H1 (cell line): Measurements from ENCODE around the gene DLG1. TPM values are rescaled to one million over a fixed set of nuclear protein-coding genes. Genes with fewer than 3 reads are reported as not detected.

Source experiments
- CTCF ChIA-PET: fragments of 300-600 bp; sonication (Branson Sonifier 250); formaldehyde crosslinking; loops from one replicate; lab custom pipeline; 2021; ENCODE audit not compliant: partially characterized antibody; lab: Charles Lee
- POLR2A ChIA-PET: fragments of 300-600 bp; sonication (Branson Sonifier 250); formaldehyde crosslinking; loops from one replicate; lab custom pipeline; 2021; ENCODE audit warnings: inconsistent platforms; ENCODE audit not compliant: partially characterized antibody; lab: Charles Lee
- DNase-seq, 2 experiments: peaks; one replicate each; pipeline versions ENCODE4 v3.0.0 to v3.0.0-alpha.2; 2010 to 2022; ENCODE audit warnings: low spot score in 2 of 2, low read depth in 1 of 2, mixed read lengths in 1 of 2
- FAIRE-seq: peaks from 2 replicates; lab custom pipeline; 2011; peaks lifted over from hg19 to GRCh38; lab: Jason Lieb, UNC
- H2AFZ ChIP-seq: 2 replicates; pipeline ENCODE4 v1.8.1; 2012; ENCODE audit warnings: low read length, inconsistent platforms
- H2AK5ac ChIP-seq: 2 replicates; pipeline ENCODE4 v1.6.1; 2013; ENCODE audit warnings: low read depth, low read length
- H2BK120ac ChIP-seq: replicated peaks from 2 replicates; pipeline ENCODE3; 2013; ENCODE audit warnings: low read depth, low read length, inconsistent platforms
- H2BK12ac ChIP-seq: 2 replicates; pipeline ENCODE4 v1.6.1; 2013; ENCODE audit warnings: low read depth, low read length
- H2BK15ac ChIP-seq: 2 replicates; pipeline ENCODE4 v1.6.1; 2013; ENCODE audit warnings: low read length
- H2BK20ac ChIP-seq: 2 replicates; pipeline ENCODE4 v1.6.1; 2013; ENCODE audit warnings: low read length
- H2BK5ac ChIP-seq: 2 replicates; pipeline ENCODE4 v1.6.1; 2013; ENCODE audit warnings: low read depth, low read length
- H3K14ac ChIP-seq: 2 replicates; pipeline ENCODE4 v1.6.1; 2013; ENCODE audit warnings: inconsistent platforms; ENCODE audit not compliant: insufficient read length
- H3K18ac ChIP-seq: 2 replicates; pipeline ENCODE4 v1.6.1; 2013; ENCODE audit warnings: low read length; ENCODE audit errors: extremely low read depth
- H3K23ac ChIP-seq: 2 replicates; pipeline ENCODE4 v1.6.1; 2013; ENCODE audit warnings: inconsistent platforms; ENCODE audit not compliant: insufficient read length
- H3K23me2 ChIP-seq: 2 replicates; pipeline ENCODE4 v1.6.1; 2013; ENCODE audit warnings: low read depth, low read length
- H3K27ac ChIP-seq: 2 replicates; pipeline ENCODE4 v1.6.1; 2011; ENCODE audit warnings: low read depth, low read length, inconsistent platforms
- H3K27me3 ChIP-seq, 4 experiments: replicated peaks in 1 of 4; 1 replicate in 1 of 4; 2 replicates in 3 of 4; pipeline versions ENCODE4 v1.6.1 to v1.8.1; 2011 to 2013; ENCODE audit warnings: low read length in 3 of 4, mild to moderate bottlenecking in 3 of 4, inconsistent platforms in 2 of 4, mixed read lengths in 2 of 4, moderate library complexity in 1 of 4; ENCODE audit not compliant: control insufficient read depth in 3 of 4, insufficient read depth in 3 of 4; ENCODE audit errors: extremely low read depth in 1 of 4
- H3K36me3 ChIP-seq, 4 experiments: 2 replicates each; pipeline versions ENCODE4 v1.6.1 to v1.8.1; 2011 to 2013; ENCODE audit warnings: mild to moderate bottlenecking in 4 of 4, low read length in 3 of 4, moderate library complexity in 2 of 4, control low read depth in 1 of 4, inconsistent platforms in 1 of 4; ENCODE audit not compliant: insufficient read depth in 4 of 4, control insufficient read depth in 2 of 4
- H3K4ac ChIP-seq: replicated peaks from 2 replicates; pipeline ENCODE3; 2013; ENCODE audit warnings: low read length, low read depth, mixed read lengths, inconsistent platforms; ENCODE audit not compliant: insufficient read length
- H3K4me1 ChIP-seq, 4 experiments: replicated peaks in 1 of 4; 1 replicate in 1 of 4; 2 replicates in 3 of 4; pipeline versions ENCODE4 v1.6.1 to v1.8.1; 2011 to 2013; ENCODE audit warnings: low read length in 3 of 4, inconsistent platforms in 2 of 4, mixed read lengths in 1 of 4; ENCODE audit not compliant: insufficient read depth in 4 of 4, control insufficient read depth in 3 of 4
- H3K4me2 ChIP-seq, 2 experiments: 2 replicates each; pipeline versions ENCODE4 v1.6.1 to v1.8.1; 2011 to 2013; ENCODE audit warnings: low read depth in 2 of 2, low read length in 2 of 2, control low read depth in 1 of 2, inconsistent platforms in 1 of 2, mild to moderate bottlenecking in 1 of 2; ENCODE audit not compliant: insufficient read depth in 1 of 2
- H3K4me3 ChIP-seq, 4 experiments: fragments of 200-600, 300-600 bp in 1 of 4; sonication (generic), shearing (Covaris generic), sonication (Bioruptor Twin) in 1 of 4; 2 replicates each; pipeline versions ENCODE4 v1.5.1 to v1.8.1; 2011 to 2016; ENCODE audit warnings: low read length in 4 of 4, low read depth in 3 of 4, control low read depth in 2 of 4, inconsistent platforms in 2 of 4, mild to moderate bottlenecking in 2 of 4, mixed read lengths in 1 of 4, moderate library complexity in 1 of 4; ENCODE audit not compliant: insufficient read depth in 2 of 4; ENCODE audit errors: extremely low read depth in 1 of 4
- H3K56ac ChIP-seq: replicated peaks from 2 replicates; pipeline ENCODE3; 2013; ENCODE audit warnings: low read depth, mild to moderate bottlenecking, mixed read lengths, low read length, inconsistent platforms; ENCODE audit not compliant: insufficient read length
- H3K79me1 ChIP-seq: 2 replicates; pipeline ENCODE4 v1.6.1; 2013; ENCODE audit warnings: low read depth, low read length, control low read depth
- H3K79me2 ChIP-seq, 2 experiments: 2 replicates each; pipeline versions ENCODE4 v1.6.1 to v1.8.1; 2012 to 2013; ENCODE audit warnings: low read length in 2 of 2, mild to moderate bottlenecking in 2 of 2, inconsistent platforms in 1 of 2; ENCODE audit not compliant: insufficient read depth in 2 of 2, control insufficient read depth in 1 of 2
- H3K9ac ChIP-seq, 4 experiments: replicated peaks in 1 of 4; 1 replicate in 1 of 4; 2 replicates in 3 of 4; pipeline versions ENCODE4 v1.6.1 to v1.8.1; 2011 to 2013; ENCODE audit warnings: low read depth in 3 of 4, low read length in 3 of 4, control low read depth in 2 of 4, mild to moderate bottlenecking in 2 of 4, moderate library complexity in 2 of 4, inconsistent platforms in 1 of 4; ENCODE audit errors: extremely low read depth in 1 of 4
- H3K9me3 ChIP-seq, 2 experiments: 2 replicates each; pipeline versions ENCODE4 v1.6.1 to v1.8.1; 2012 to 2013; ENCODE audit warnings: mild to moderate bottlenecking in 2 of 2, moderate library complexity in 2 of 2, control low read depth in 1 of 2, inconsistent platforms in 1 of 2, low read depth in 1 of 2, low read length in 1 of 2, mixed read lengths in 1 of 2; ENCODE audit not compliant: insufficient read depth in 2 of 2
- H4K20me1 ChIP-seq, 2 experiments: replicated peaks in 1 of 2; 2 replicates each; pipeline versions ENCODE3 to v1.8.1; 2011 to 2013; ENCODE audit warnings: inconsistent platforms in 2 of 2, low read length in 2 of 2, mild to moderate bottlenecking in 1 of 2; ENCODE audit not compliant: insufficient read depth in 2 of 2, control insufficient read depth in 1 of 2
- H4K5ac ChIP-seq: 2 replicates; pipeline ENCODE4 v1.6.1; 2013; ENCODE audit warnings: low read length, low read depth, mixed read lengths, inconsistent platforms; ENCODE audit not compliant: insufficient read length
- H4K8ac ChIP-seq: 2 replicates; pipeline ENCODE4 v1.8.0; 2013; ENCODE audit warnings: mild to moderate bottlenecking, moderate library complexity, low read length, inconsistent platforms; ENCODE audit not compliant: insufficient read depth; ENCODE audit errors: extremely low read depth
- H4K91ac ChIP-seq: replicated peaks from 2 replicates; pipeline ENCODE3; 2013; ENCODE audit warnings: low read length, mixed read lengths, inconsistent platforms; ENCODE audit not compliant: insufficient read length
- CTBP2 ChIP-seq: IDR thresholded peaks from 2 replicates; pipeline ENCODE4 v1.7.0; 2011; ENCODE audit warnings: borderline replicate concordance, mild to moderate bottlenecking, moderate library complexity, mixed read lengths, low read length; ENCODE audit not compliant: insufficient read depth, insufficient read length
- E2F6 ChIP-seq: IDR thresholded peaks from 2 replicates; pipeline ENCODE4 v1.6.1; 2012; ENCODE audit warnings: inconsistent platforms
- MAFK ChIP-seq: IDR thresholded peaks from 2 replicates; pipeline ENCODE4 v1.6.1; 2012; ENCODE audit warnings: low read depth, mild to moderate bottlenecking, improper control_type of control experiment, low read length
- SAP30 ChIP-seq: fragments of 300-600 bp; sonication (generic); IDR thresholded peaks from 2 replicates; pipeline ENCODE4 v1.7.1; 2012; ENCODE audit warnings: low read length, moderate library complexity, mild to moderate bottlenecking, inconsistent platforms; ENCODE audit not compliant: insufficient read depth, insufficient replicate concordance
- TAF7 ChIP-seq: optimal IDR thresholded peaks from 2 replicates; pipeline ENCODE3; 2011; ENCODE audit warnings: low read depth, mild to moderate bottlenecking, inconsistent platforms, low read length, moderate library complexity, borderline replicate concordance
- WGBS, 2 experiments: shearing (Covaris generic) in 1 of 2; methylation state at CpG; one replicate each; pipeline versions ENCODE4 v1.1.6 to v1.1.7; 2013 to 2015; ENCODE audit warnings: low lambda C conversion rate in 2 of 2, mixed read lengths in 2 of 2, inconsistent platforms in 1 of 2, low coverage in 1 of 2, missing lambda C conversion rate in 1 of 2; ENCODE audit not compliant: insufficient replicate concordance in 2 of 2, insufficient coverage in 1 of 2, insufficient read length in 1 of 2; ENCODE audit errors: extremely low coverage in 1 of 2, missing lambda C conversion rate in 1 of 2; 5-methylcytosine and 5-hydroxymethylcytosine counted together
- polyA plus RNA-seq, 7 experiments: library from polyadenylated mRNA; depleted of rRNA in 3 of 7; stranded (reverse) in 5 of 7; unstranded in 2 of 7; fragments of >200 nt in 5 of 7; fragments of 200-250 nt in 2 of 7; gene quantifications; 1 replicate in 5 of 7; 2 replicates in 1 of 7; 4 replicates in 1 of 7; pipeline versions ENCODE4 v1.2.1 to v1.2.3, GENCODE V29; 2011 to 2013; ENCODE audit warnings: missing spikeins in 2 of 7, mixed read lengths in 2 of 7
- total RNA-seq: library from RNA; stranded (reverse); fragmentation: NEBNext Ultra II Directional; extraction: Animal tissue kit (Norgen Biotek cat#: 25700); gene quantifications from 2 replicates; pipeline ENCODE4 v1.2.1, GENCODE V29; 2021

Gene DLG1
- total and polyA plus RNA-seq, 2 of the 8 experiments (the other 6 are each of a cell fraction or from before 2014, with no cell fraction given): 13.4 to 78.8 TPM

- Histone ChIP-seq H3K4ac (no peak overlapping the region), H2BK12ac (no peak overlapping the region), H3K4me1 (peaks cover 0 to 2% (median 0%) of the 10 kb centered on the region in 4 experiments; a peak in 1 of 7 replicates), H2BK20ac (no peak overlapping the region), H2AFZ (no peak overlapping the region), H3K79me1 (peaks cover 6% of the 10 kb centered on the region; the same call in 1 of the 2 replicates), H2BK15ac (no peak overlapping the region), H3K9ac (no peak overlapping the region), H4K5ac (no peak overlapping the region), H4K20me1 (peaks cover 2 to 6% of the 10 kb centered on the region in 2 experiments), H3K18ac (no peak overlapping the region), H3K56ac (no peak overlapping the region), H2BK5ac (no peak overlapping the region), H2AK5ac (no peak overlapping the region), H3K4me3 (no peak overlapping the region), H3K9me3 (no peaks in the 10 kb centered on the region), H3K23ac (no peak overlapping the region), H3K23me2 (no peaks in the 10 kb centered on the region), H3K14ac (no peak overlapping the region), H2BK120ac (no peak overlapping the region), H3K79me2 (peaks cover 0 to 93% of the 10 kb centered on the region in 2 experiments; a peak in 2 of 4 replicates), H3K27me3 (no peaks in the 10 kb centered on the region), H4K91ac (no peak overlapping the region), H3K36me3 (no peaks in the 10 kb centered on the region), H3K4me2 (no peak overlapping the region), H4K8ac (no peak overlapping the region), H3K27ac (no peak overlapping the region)
- no peak for DNase-seq
- 84% methylated on average over 4 of the region's 4 CpGs; no CpG with 5 or more reads in 1 of the 2 experiments for WGBS, 2 experiments
- POLR2A ChIA-PET: no interaction called here
- TF ChIP-seq CTBP2 (no peak), TAF7 (no peak), MAFK (no peak), E2F6 (no peak), SAP30 (no peak)
- FAIRE-seq: no peak
- CTCF ChIA-PET: interaction anchor here (1.0 to 1.1 kb wide), 2 partner anchors 241 to 282 kb away, joined by 3 read pairs; no protein-coding TSS in a partner anchor
Measured at GRCh38 chr3:197260491-197261163, 37.8 kb downstream of the DLG1 start.
